H1 (cell line): ENCODE results near the gene NKG7. TPM values are rescaled to one million over a fixed set of nuclear protein-coding genes. Genes with fewer than 3 reads are reported as not detected.

Experiments used
- CTCF ChIA-PET: fragments of 300-600 bp; sonication (Branson Sonifier 250); formaldehyde crosslinking; loops from one replicate; lab custom pipeline; 2021; ENCODE audit not compliant: partially characterized antibody; lab: Charles Lee
- POLR2A ChIA-PET: fragments of 300-600 bp; sonication (Branson Sonifier 250); formaldehyde crosslinking; loops from one replicate; lab custom pipeline; 2021; ENCODE audit warnings: inconsistent platforms; ENCODE audit not compliant: partially characterized antibody; lab: Charles Lee
- DNase-seq, 2 experiments: peaks; one replicate each; pipeline versions ENCODE4 v3.0.0 to v3.0.0-alpha.2; 2010 to 2022; ENCODE audit warnings: low spot score in 2 of 2, low read depth in 1 of 2, mixed read lengths in 1 of 2
- FAIRE-seq: peaks from 2 replicates; lab custom pipeline; 2011; peaks lifted over from hg19 to GRCh38; lab: Jason Lieb, UNC
- H2AFZ ChIP-seq: 2 replicates; pipeline ENCODE4 v1.8.1; 2012; ENCODE audit warnings: low read length, inconsistent platforms
- H2AK5ac ChIP-seq: 2 replicates; pipeline ENCODE4 v1.6.1; 2013; ENCODE audit warnings: low read depth, low read length
- H2BK120ac ChIP-seq: replicated peaks from 2 replicates; pipeline ENCODE3; 2013; ENCODE audit warnings: low read depth, low read length, inconsistent platforms
- H2BK12ac ChIP-seq: 2 replicates; pipeline ENCODE4 v1.6.1; 2013; ENCODE audit warnings: low read depth, low read length
- H2BK15ac ChIP-seq: 2 replicates; pipeline ENCODE4 v1.6.1; 2013; ENCODE audit warnings: low read length
- H2BK20ac ChIP-seq: 2 replicates; pipeline ENCODE4 v1.6.1; 2013; ENCODE audit warnings: low read length
- H2BK5ac ChIP-seq: 2 replicates; pipeline ENCODE4 v1.6.1; 2013; ENCODE audit warnings: low read depth, low read length
- H3K14ac ChIP-seq: 2 replicates; pipeline ENCODE4 v1.6.1; 2013; ENCODE audit warnings: inconsistent platforms; ENCODE audit not compliant: insufficient read length
- H3K18ac ChIP-seq: 2 replicates; pipeline ENCODE4 v1.6.1; 2013; ENCODE audit warnings: low read length; ENCODE audit errors: extremely low read depth
- H3K23ac ChIP-seq: 2 replicates; pipeline ENCODE4 v1.6.1; 2013; ENCODE audit warnings: inconsistent platforms; ENCODE audit not compliant: insufficient read length
- H3K23me2 ChIP-seq: 2 replicates; pipeline ENCODE4 v1.6.1; 2013; ENCODE audit warnings: low read depth, low read length
- H3K27ac ChIP-seq: 2 replicates; pipeline ENCODE4 v1.6.1; 2011; ENCODE audit warnings: low read depth, low read length, inconsistent platforms
- H3K27me3 ChIP-seq, 4 experiments: replicated peaks in 1 of 4; 1 replicate in 1 of 4; 2 replicates in 3 of 4; pipeline versions ENCODE4 v1.6.1 to v1.8.1; 2011 to 2013; ENCODE audit warnings: low read length in 3 of 4, mild to moderate bottlenecking in 3 of 4, inconsistent platforms in 2 of 4, mixed read lengths in 2 of 4, moderate library complexity in 1 of 4; ENCODE audit not compliant: control insufficient read depth in 3 of 4, insufficient read depth in 3 of 4; ENCODE audit errors: extremely low read depth in 1 of 4
- H3K36me3 ChIP-seq, 4 experiments: 2 replicates each; pipeline versions ENCODE4 v1.6.1 to v1.8.1; 2011 to 2013; ENCODE audit warnings: mild to moderate bottlenecking in 4 of 4, low read length in 3 of 4, moderate library complexity in 2 of 4, control low read depth in 1 of 4, inconsistent platforms in 1 of 4; ENCODE audit not compliant: insufficient read depth in 4 of 4, control insufficient read depth in 2 of 4
- H3K4ac ChIP-seq: replicated peaks from 2 replicates; pipeline ENCODE3; 2013; ENCODE audit warnings: low read length, low read depth, mixed read lengths, inconsistent platforms; ENCODE audit not compliant: insufficient read length
- H3K4me1 ChIP-seq, 4 experiments: replicated peaks in 1 of 4; 1 replicate in 1 of 4; 2 replicates in 3 of 4; pipeline versions ENCODE4 v1.6.1 to v1.8.1; 2011 to 2013; ENCODE audit warnings: low read length in 3 of 4, inconsistent platforms in 2 of 4, mixed read lengths in 1 of 4; ENCODE audit not compliant: insufficient read depth in 4 of 4, control insufficient read depth in 3 of 4
- H3K4me2 ChIP-seq, 2 experiments: 2 replicates each; pipeline versions ENCODE4 v1.6.1 to v1.8.1; 2011 to 2013; ENCODE audit warnings: low read depth in 2 of 2, low read length in 2 of 2, control low read depth in 1 of 2, inconsistent platforms in 1 of 2, mild to moderate bottlenecking in 1 of 2; ENCODE audit not compliant: insufficient read depth in 1 of 2
- H3K4me3 ChIP-seq, 4 experiments: fragments of 200-600, 300-600 bp in 1 of 4; sonication (generic), shearing (Covaris generic), sonication (Bioruptor Twin) in 1 of 4; 2 replicates each; pipeline versions ENCODE4 v1.5.1 to v1.8.1; 2011 to 2016; ENCODE audit warnings: low read length in 4 of 4, low read depth in 3 of 4, control low read depth in 2 of 4, inconsistent platforms in 2 of 4, mild to moderate bottlenecking in 2 of 4, mixed read lengths in 1 of 4, moderate library complexity in 1 of 4; ENCODE audit not compliant: insufficient read depth in 2 of 4; ENCODE audit errors: extremely low read depth in 1 of 4
- H3K56ac ChIP-seq: replicated peaks from 2 replicates; pipeline ENCODE3; 2013; ENCODE audit warnings: low read depth, mild to moderate bottlenecking, mixed read lengths, low read length, inconsistent platforms; ENCODE audit not compliant: insufficient read length
- H3K79me1 ChIP-seq: 2 replicates; pipeline ENCODE4 v1.6.1; 2013; ENCODE audit warnings: low read depth, low read length, control low read depth
- H3K79me2 ChIP-seq, 2 experiments: 2 replicates each; pipeline versions ENCODE4 v1.6.1 to v1.8.1; 2012 to 2013; ENCODE audit warnings: low read length in 2 of 2, mild to moderate bottlenecking in 2 of 2, inconsistent platforms in 1 of 2; ENCODE audit not compliant: insufficient read depth in 2 of 2, control insufficient read depth in 1 of 2
- H3K9ac ChIP-seq, 4 experiments: replicated peaks in 1 of 4; 1 replicate in 1 of 4; 2 replicates in 3 of 4; pipeline versions ENCODE4 v1.6.1 to v1.8.1; 2011 to 2013; ENCODE audit warnings: low read depth in 3 of 4, low read length in 3 of 4, control low read depth in 2 of 4, mild to moderate bottlenecking in 2 of 4, moderate library complexity in 2 of 4, inconsistent platforms in 1 of 4; ENCODE audit errors: extremely low read depth in 1 of 4
- H3K9me3 ChIP-seq, 2 experiments: 2 replicates each; pipeline versions ENCODE4 v1.6.1 to v1.8.1; 2012 to 2013; ENCODE audit warnings: mild to moderate bottlenecking in 2 of 2, moderate library complexity in 2 of 2, control low read depth in 1 of 2, inconsistent platforms in 1 of 2, low read depth in 1 of 2, low read length in 1 of 2, mixed read lengths in 1 of 2; ENCODE audit not compliant: insufficient read depth in 2 of 2
- H4K20me1 ChIP-seq, 2 experiments: replicated peaks in 1 of 2; 2 replicates each; pipeline versions ENCODE3 to v1.8.1; 2011 to 2013; ENCODE audit warnings: inconsistent platforms in 2 of 2, low read length in 2 of 2, mild to moderate bottlenecking in 1 of 2; ENCODE audit not compliant: insufficient read depth in 2 of 2, control insufficient read depth in 1 of 2
- H4K5ac ChIP-seq: 2 replicates; pipeline ENCODE4 v1.6.1; 2013; ENCODE audit warnings: low read length, low read depth, mixed read lengths, inconsistent platforms; ENCODE audit not compliant: insufficient read length
- H4K8ac ChIP-seq: 2 replicates; pipeline ENCODE4 v1.8.0; 2013; ENCODE audit warnings: mild to moderate bottlenecking, moderate library complexity, low read length, inconsistent platforms; ENCODE audit not compliant: insufficient read depth; ENCODE audit errors: extremely low read depth
- H4K91ac ChIP-seq: replicated peaks from 2 replicates; pipeline ENCODE3; 2013; ENCODE audit warnings: low read length, mixed read lengths, inconsistent platforms; ENCODE audit not compliant: insufficient read length
- ATF3 ChIP-seq: IDR thresholded peaks from 2 replicates; pipeline ENCODE4 v1.6.1; 2011; ENCODE audit warnings: low read depth, mild to moderate bottlenecking, low read length; ENCODE audit not compliant: insufficient read depth
- KDM4A ChIP-seq: IDR thresholded peaks from one replicate; pipeline ENCODE4 v1.7.1; 2012; ENCODE audit warnings: low read depth, mild to moderate bottlenecking, moderate library complexity, low read length, inconsistent platforms; ENCODE audit not compliant: severe bottlenecking
- NRF1 ChIP-seq: IDR thresholded peaks from 2 replicates; pipeline ENCODE4 v1.6.1; 2011; ENCODE audit warnings: mild to moderate bottlenecking, low read depth, low read length, improper control_type of control experiment
- PHF8 ChIP-seq: fragments of 200-600 bp; sonication (generic); conservative IDR thresholded peaks from 2 replicates; pipeline ENCODE4 v1.7.1; 2012; ENCODE audit warnings: low read depth, mild to moderate bottlenecking, inconsistent platforms, low read length, moderate library complexity
- WGBS, 2 experiments: shearing (Covaris generic) in 1 of 2; methylation state at CpG; one replicate each; pipeline versions ENCODE4 v1.1.6 to v1.1.7; 2013 to 2015; ENCODE audit warnings: low lambda C conversion rate in 2 of 2, mixed read lengths in 2 of 2, inconsistent platforms in 1 of 2, low coverage in 1 of 2, missing lambda C conversion rate in 1 of 2; ENCODE audit not compliant: insufficient replicate concordance in 2 of 2, insufficient coverage in 1 of 2, insufficient read length in 1 of 2; ENCODE audit errors: extremely low coverage in 1 of 2, missing lambda C conversion rate in 1 of 2; 5-methylcytosine and 5-hydroxymethylcytosine counted together
- polyA plus RNA-seq, 7 experiments: library from polyadenylated mRNA; depleted of rRNA in 3 of 7; stranded (reverse) in 5 of 7; unstranded in 2 of 7; fragments of >200 nt in 5 of 7; fragments of 200-250 nt in 2 of 7; gene quantifications; 1 replicate in 5 of 7; 2 replicates in 1 of 7; 4 replicates in 1 of 7; pipeline versions ENCODE4 v1.2.1 to v1.2.3, GENCODE V29; 2011 to 2013; ENCODE audit warnings: missing spikeins in 2 of 7, mixed read lengths in 2 of 7
- total RNA-seq: library from RNA; stranded (reverse); fragmentation: NEBNext Ultra II Directional; extraction: Animal tissue kit (Norgen Biotek cat#: 25700); gene quantifications from 2 replicates; pipeline ENCODE4 v1.2.1, GENCODE V29; 2021

The NKG7 gene
- total and polyA plus RNA-seq, 2 of the 8 experiments (the other 6 are each of a cell fraction or from before 2014, with no cell fraction given), result not detected

- TF ChIP-seq ATF3 (no peak), NRF1 (no peak), KDM4A (peak; percentile 11), PHF8 (0 out of 2 replicates have a peak, but pooled peaks have one; percentile 6)
- FAIRE-seq, result no peak
- H3K23ac ChIP-seq, result no peak overlapping the region
Measured at GRCh38 chr19:51365211-51365964, 7.1 kb downstream of the NKG7 start.

More at GRCh38 chr19:51365211-51365964, 7.1 kb downstream of the NKG7 start:
- Histone ChIP-seq H3K79me2 (no peaks in the 10 kb centered on the region), H3K23me2 (peaks cover 18% of the 10 kb centered on the region), H2BK5ac (no peak overlapping the region; the same call in 1 of the 2 replicates), H2AFZ (peak overlapping the region; percentile 89; the same call in 1 of the 2 replicates), H3K18ac (no peak overlapping the region), H3K56ac (no peak overlapping the region), H2AK5ac (no peak overlapping the region), H3K79me1 (no peaks in the 10 kb centered on the region), H3K27me3 (no peaks in the 10 kb centered on the region), H3K4me2 (peak overlapping the region; percentile 87 to 97), H2BK15ac (no peak overlapping the region), H4K8ac (no peak overlapping the region), H3K4ac (peak overlapping the region; percentile 57), H3K9ac (peak overlapping the region; percentile 0 to 68 (median 50); a peak in 6 of 7 replicates), H2BK12ac (peak overlapping the region; percentile 18; the same call in 1 of the 2 replicates), H4K20me1 (no peaks in the 10 kb centered on the region), H3K27ac (no peak overlapping the region), H4K5ac (no peak overlapping the region), H3K4me1 (peaks cover 2 to 18% (median 11%) of the 10 kb centered on the region in 4 experiments), H2BK120ac (no peak overlapping the region), H4K91ac (peak overlapping the region; percentile 82), H3K36me3 (no peaks in the 10 kb centered on the region), H2BK20ac (no peak overlapping the region), H3K4me3 (peak overlapping the region; percentile 65 to 97 (median 80)), H3K9me3 (no peaks in the 10 kb centered on the region), H3K14ac (no peak overlapping the region)
- DNase-seq, result no peak
- POLR2A ChIA-PET, result interaction anchor here (0.7 to 2.9 kb wide), 7 partner anchors 16 to 207 kb away, joined by 3 to 13 read pairs (median 4); partner anchors contain the start of gene VSIG10L
- 61% methylated on average over 10 of the region's 10 CpGs; no CpG with 5 or more reads in 1 of the 2 experiments for WGBS, 2 experiments
- CTCF ChIA-PET, result interaction anchor here (0.6 to 3.5 kb wide), 10 partner anchors 14 to 56 kb away, joined by 3 to 14 read pairs (median 4); partner anchors contain the start of gene VSIG10L
